ENCODE results near the gene NEURL1.

DNA sequence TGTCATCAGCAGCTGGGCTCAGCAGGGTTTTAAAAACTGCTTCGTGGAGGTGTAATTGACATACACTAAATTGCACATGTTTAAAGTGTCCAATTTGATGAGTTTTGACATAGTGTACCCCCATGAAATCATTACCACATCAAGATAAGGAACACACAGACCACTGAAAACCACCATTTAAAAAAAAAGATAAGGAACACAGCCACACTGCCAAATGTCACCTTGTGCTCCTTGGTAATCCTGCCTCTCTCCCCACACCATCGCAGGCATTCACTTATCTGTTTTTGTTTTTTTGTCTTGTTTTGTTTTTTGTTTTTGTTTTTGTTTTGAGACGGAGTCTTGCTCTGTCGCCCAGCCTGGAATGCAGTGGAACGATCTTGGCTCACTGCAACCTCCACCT lies 75.0 kb downstream of the NEURL1 start:
- no peak for TF ChIP-seq YY1 (IDR thresholded peaks at IDR 0.05; ENCODE audit: insufficient read depth, insufficient read length)
- no peak for TF ChIP-seq ZNF274 (IDR thresholded peaks at IDR 0.05; ENCODE audit: low read depth, low read length)
